ENCODE results near the gene CDSN.
A peak's percentile ranks its signal among the peaks of the same experiment; 100 is the strongest.
"Not testable (repeated sequence)": the region's sequence is repeated elsewhere in the genome, so short reads cannot be mapped to it uniquely, and the experiment has no call there.

The CDSN gene

DNA sequence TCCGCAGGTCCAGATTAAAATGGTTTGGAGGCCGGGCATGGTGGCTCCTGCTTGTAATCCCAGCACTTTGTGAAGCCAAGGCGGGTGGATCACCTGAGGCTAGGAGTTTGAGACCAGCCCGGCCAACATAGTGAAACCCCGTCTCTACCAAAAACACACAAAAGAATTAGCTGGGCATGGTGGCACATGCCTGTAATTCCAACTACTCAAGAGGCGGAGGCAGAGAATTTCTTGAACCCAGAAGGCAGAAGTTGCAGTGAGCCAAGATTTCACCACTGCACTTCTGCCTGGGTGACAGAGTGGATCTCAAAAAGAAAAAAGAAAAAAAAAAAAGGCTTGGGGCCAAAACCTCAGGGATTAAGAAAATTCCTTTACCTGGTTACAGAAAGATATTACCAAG lies 38.4 kb downstream of the CDSN start:
- DNase-seq: no peak

DNA sequence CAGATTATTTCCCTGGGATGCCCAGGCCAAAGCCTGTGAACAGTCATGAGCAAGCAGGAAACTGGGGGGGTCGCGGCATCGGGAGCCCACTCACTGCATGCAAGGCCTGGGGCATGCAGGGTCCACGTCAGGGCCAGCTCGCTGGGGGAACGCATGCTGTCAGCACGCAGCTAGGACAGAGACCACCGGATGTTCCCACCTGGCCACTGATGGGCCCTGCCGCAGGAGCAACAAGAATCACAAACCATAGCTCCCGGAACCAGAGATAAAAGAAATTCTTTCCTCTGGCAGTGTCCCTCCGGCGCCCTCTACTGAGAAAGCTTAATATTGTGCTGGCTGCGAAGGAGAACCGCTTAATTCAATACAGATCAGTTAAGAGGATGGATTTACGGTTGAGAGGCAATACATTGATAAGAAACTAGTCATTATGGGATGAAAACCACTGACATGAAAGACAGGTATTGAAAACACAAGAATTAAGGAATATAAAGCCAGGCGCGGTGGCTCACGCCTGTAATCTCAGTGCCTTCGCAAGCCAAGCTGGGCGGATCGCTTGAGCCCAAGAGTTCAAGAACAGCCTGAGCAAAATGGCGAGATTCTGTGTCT lies 40.5 kb downstream of the CDSN start:
- peak; percentile 59 to 75 for DNase-seq

DNA sequence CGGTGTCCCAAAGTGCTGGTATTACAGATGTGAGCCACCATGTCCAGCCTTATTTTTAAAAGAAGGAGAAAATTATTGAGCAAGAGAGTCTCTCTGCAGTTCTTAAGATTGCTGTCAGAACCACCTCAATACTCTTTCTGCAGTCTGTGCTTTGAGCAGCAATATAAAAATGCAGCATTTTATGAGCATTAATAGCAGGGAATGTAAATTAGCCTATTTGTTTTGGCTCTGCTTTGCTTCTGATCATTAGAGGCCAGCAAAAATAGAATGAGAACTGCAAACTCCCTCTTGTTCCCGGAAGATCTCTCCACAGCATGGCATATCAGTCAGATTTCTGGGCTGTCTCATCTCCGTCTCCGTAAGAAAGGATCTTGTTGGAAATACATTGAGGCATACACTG lies 43.6 kb downstream of the CDSN start:
- no peak for DNase-seq

DNA sequence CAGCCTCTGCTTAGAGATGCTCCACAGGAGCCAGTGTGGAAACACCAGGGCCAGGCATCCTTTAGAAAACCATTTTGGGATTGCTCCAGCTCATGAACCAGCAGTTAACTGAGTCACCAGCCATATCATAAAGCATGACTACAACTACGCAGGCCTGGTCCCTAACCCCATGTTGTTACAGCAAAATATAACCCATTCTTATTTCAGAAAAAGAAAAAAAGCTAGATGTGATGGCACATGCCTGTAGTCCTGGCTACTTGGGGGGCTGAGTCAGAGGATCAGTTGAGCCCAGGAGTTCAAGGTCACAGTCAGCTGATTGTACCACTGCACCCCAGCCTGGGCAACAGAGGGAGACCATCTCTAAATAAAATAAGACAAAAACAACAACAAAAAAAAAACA lies 44.7 kb downstream of the CDSN start:
- no peak for DNase-seq

DNA sequence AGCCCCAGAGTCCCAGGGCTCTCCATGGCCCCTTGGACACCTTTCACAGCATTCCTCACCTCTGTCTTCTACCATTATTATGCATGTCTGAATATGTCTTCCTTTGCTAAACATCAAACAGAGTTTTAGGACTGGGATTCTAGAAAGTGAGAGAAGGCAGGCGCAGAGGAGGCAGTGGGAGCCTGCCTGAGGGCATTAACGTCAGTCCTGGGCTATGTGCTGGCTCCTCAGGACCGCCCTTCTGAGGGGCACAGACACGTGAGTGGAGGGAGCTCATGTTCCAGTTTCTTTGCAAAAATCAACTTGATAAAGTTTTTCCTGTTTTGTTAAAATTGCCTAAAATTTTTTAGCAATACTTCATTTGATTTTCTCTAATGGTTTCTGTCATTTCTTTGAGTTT lies 45.8 kb downstream of the CDSN start:
- no peak for DNase-seq

DNA sequence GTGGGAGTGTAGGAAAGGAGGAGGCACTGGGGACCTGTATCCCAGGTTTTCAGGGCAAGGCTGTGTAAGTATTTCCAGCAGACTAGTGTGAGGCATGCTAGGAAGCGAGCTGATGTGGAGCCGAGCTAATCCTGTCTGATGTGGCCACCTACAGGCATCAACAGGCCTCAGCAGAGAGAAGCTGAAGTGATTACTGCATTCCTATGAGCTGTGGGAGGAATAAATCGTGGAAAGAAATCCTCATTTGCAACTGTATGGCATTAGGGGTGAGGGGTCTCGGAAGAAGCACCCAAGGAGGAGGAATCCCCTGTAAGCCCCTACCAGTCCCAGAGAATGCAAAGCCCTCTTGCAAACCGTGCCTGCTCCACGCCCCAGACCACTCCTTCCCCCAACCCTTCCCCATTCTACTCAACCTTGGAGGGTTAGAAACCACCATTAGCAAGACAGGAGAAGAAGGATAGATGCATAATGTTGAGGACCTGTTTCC lies 49.5 kb downstream of the CDSN start:
- DNase-seq: no peak

DNA sequence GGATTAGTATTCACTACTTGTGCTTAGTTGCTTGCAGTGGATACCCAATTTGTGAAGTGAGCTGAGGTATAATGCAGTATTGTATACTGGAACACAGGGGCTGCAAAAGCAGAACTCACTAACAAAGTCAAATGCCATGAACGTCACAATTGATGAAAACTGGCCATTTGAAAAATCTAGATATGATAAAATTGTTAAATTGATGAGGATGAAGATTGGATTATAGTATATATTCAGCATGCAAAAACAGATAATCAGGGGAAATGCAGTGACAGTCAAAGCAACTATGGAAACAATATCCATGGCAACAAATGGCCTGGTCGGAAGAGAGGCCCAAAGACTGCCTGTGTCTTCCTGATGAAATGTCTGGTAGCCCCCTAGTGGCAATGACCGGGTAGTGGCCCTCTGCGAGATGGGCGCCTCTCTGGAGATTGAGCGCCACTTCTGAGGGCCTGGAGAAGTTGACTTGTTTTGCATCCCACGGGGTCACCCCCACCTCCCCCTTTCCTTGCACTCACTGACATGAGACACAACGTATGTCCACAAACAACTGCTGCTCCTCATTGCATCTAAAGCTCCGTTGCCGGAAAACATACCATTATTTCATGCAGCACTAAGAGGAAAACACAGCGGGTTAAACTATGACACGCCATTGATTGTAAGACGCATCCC lies 51.4 kb downstream of the CDSN start:
- DNase-seq: peak; percentile 71 to 76

DNA sequence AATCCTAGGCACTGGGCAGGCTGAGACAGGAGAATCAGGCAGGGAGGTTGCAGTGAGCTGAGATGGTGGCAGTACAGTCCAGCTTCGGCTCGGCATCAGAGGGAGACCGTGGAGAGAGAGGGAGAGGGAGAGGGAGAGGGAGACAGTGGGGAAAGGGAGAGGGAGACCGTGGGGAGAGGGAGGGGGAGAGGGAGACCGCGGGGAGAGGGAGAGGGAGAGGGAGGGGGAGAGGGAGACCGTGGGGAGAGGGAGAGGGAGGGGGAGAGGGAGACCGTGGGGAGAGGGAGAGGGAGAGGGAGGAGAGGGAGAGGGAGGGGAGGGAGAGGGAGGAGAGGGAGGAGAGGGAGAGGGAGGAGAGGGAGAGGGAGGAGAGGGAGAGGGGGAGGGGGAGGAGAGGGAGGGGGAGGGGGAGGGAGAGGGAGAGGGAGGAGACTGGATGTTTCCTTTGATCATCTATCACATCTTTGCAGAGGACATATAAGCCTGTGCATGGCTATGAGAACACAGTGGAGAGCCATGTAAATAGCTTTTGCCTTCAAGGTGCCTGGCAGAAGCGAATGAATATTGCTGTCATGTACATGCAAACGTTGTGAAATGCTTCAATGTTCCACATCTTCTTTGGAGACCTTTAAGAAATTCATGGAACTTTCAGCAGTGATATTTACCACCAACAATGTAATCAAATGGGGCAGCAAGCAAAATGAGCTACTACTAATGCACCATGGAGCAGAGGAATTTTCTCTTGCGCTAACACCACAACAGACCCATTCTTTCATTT lies 52.2 kb downstream of the CDSN start:
- DNase-seq: not testable (repeated sequence)

DNA sequence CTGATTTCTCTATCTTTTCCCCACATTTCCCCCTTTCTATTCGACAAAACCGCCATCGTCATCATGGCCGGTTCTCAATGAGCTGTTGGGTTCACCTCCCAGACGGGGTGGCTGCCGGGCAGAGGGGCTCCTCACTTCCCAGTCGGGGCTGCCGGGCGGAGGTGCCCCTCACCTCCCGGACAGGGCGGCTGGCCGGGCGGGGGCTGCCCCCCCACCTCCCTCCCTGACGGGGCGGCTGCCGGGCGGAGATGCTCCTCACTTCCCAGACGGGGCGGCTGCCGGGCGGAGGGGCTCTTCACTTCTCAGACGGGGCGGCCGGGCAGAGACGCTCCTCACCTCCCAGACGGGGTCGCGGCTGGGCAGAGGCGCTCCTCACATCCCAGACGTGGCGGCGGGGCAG lies 53.2 kb downstream of the CDSN start:
- not testable (repeated sequence) for DNase-seq

DNA sequence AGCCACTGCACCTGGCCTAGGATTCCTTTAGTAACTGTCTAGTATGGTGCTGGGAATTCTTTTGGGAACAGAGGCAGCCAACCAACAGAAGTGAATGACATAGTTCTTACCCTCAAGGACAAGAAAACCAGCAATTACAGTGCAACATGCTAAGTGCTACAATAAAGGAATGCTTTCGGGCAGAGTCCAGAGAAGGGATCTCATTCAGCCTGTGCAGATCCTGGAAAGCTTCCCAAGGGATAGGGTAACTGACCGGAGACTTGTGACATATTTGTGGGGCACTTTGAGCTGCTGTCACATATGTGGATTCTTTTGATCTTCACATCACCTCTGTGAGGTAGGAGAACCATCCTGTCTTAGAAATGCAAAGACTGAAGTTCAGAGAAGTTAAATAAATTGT lies 54.7 kb downstream of the CDSN start:
- DNase-seq: no peak

Data from AML-193 (cell line).